Kidney (tissue), 14 donors: ENCODE measurements around the gene MED13L. TPM values are rescaled to one million over a fixed set of nuclear protein-coding genes. Genes with fewer than 3 reads are reported as not detected.
"Not testable (repeated sequence)": the region's sequence is repeated elsewhere in the genome, so short reads cannot be mapped to it uniquely, and the experiment has no call there.

Experiments
- DNase-seq, 5 donors: peaks; one replicate each; pipeline ENCODE4 v3.0.0-alpha.2; 2013 to 2020
- FAIRE-seq: peaks from 2 replicates; lab custom pipeline; 2012; peaks lifted over from hg19 to GRCh38; lab: Jason Lieb, UNC
- H3K27ac ChIP-seq, 2 donors: one replicate each; pipeline ENCODE4 v1.7.0; 2013; ENCODE audit warnings: low read depth in 2 of 2, low read length in 2 of 2, inconsistent platforms in 1 of 2
- H3K27me3 ChIP-seq: one replicate; pipeline ENCODE4 v1.7.1; 2013; ENCODE audit warnings: low read length, inconsistent platforms; ENCODE audit not compliant: control insufficient read depth, insufficient read depth
- H3K36me3 ChIP-seq, 3 donors: one replicate each; pipeline versions ENCODE4 v1.7.0 to v1.7.1; 2013; ENCODE audit warnings: low read length in 3 of 3, control low read depth in 1 of 3, inconsistent platforms in 1 of 3; ENCODE audit not compliant: insufficient read depth in 3 of 3, control insufficient read depth in 2 of 3
- H3K4me1 ChIP-seq, 3 donors: one replicate each; pipeline versions ENCODE4 v1.7.0 to v1.7.1; 2013; ENCODE audit warnings: low read length in 3 of 3, inconsistent platforms in 1 of 3, low read depth in 1 of 3; ENCODE audit not compliant: control insufficient read depth in 2 of 3, insufficient read depth in 2 of 3
- H3K4me3 ChIP-seq, 3 donors: one replicate each; pipeline versions ENCODE4 v1.7.0 to v1.8.1; 2013; ENCODE audit warnings: low read length in 3 of 3, control low read depth in 1 of 3, inconsistent platforms in 1 of 3
- H3K9ac ChIP-seq, 3 donors: one replicate each; pipeline versions ENCODE4 v1.7.0 to v1.7.1; 2013; ENCODE audit warnings: low read length in 3 of 3, control low read depth in 1 of 3, inconsistent platforms in 1 of 3
- H3K9me3 ChIP-seq, 3 donors: one replicate each; pipeline versions ENCODE4 v1.7.0 to v1.7.1; 2013; ENCODE audit warnings: low read length in 3 of 3, control low read depth in 1 of 3, inconsistent platforms in 1 of 3; ENCODE audit not compliant: control insufficient read depth in 2 of 3, insufficient read depth in 1 of 3
- CTCF ChIP-seq: IDR thresholded peaks from 3 replicates; pipeline ENCODE4 v1.5.1; 2012; ENCODE audit warnings: mild to moderate bottlenecking, moderate library complexity, borderline replicate concordance; ENCODE audit not compliant: insufficient read depth; ENCODE audit errors: extremely low read depth
- intact Hi-C: fragments of 100-400 bp; cut with DNase I; formaldehyde crosslinking; loops from one replicate; pipeline ENCODE4 v1.11.1; 2022
- polyA plus RNA-seq: library from polyadenylated mRNA; stranded (reverse); fragments of 350-450 nt; fragmentation: Illumina TruSeq; extraction: RNeasy Lipid Tissue Mini Kit (QIAGEN cat#74804); gene quantifications from one replicate; pipeline ENCODE4 v1.2.3, GENCODE V29; 2014; ENCODE audit warnings: low read depth, low replicate concordance; ENCODE audit not compliant: insufficient read depth
- total RNA-seq: library from RNA; stranded (reverse); fragmentation: NEBNext Ultra II Directional; extraction: Animal tissue kit (Norgen Biotek cat#: 25700); gene quantifications from one replicate; pipeline ENCODE4 v1.2.1, GENCODE V29; 2021
- donor health status: control.
- donor health status: control.
- donor health status: control.
- donor health status: control.
- donor health status: control.
- donor health status: DM: yes; HTN: yes; CAD: no.
- donor health status: Normal renal cell carcinoma (clear cell type).

The MED13L gene
- total and polyA plus RNA-seq, 2 donors from 2014 or later: 7.1 to 153 TPM

- intact Hi-C loops: no loop called here
- H3K4me1 ChIP-seq: peaks cover 0 to 7% (median 2%) of the 10 kb centered on the region in 3 donors
- H3K27me3 ChIP-seq: no peaks in the 10 kb centered on the region
- no peak overlapping the region for H3K9ac ChIP-seq
- no peaks in the 10 kb centered on the region for H3K36me3 ChIP-seq
- no peak overlapping the region for H3K27ac ChIP-seq
- H3K4me3 ChIP-seq: no peak overlapping the region
- no peak for FAIRE-seq
- TF ChIP-seq CTCF: no peak
- no peaks in the 10 kb centered on the region for H3K9me3 ChIP-seq
- no peak for DNase-seq
These were observed 243.7 kb downstream of the MED13L start for GRCh38 chr12:116033765-116034164.

- H3K9ac ChIP-seq, H3K9me3 ChIP-seq, H3K27me3 ChIP-seq, intact Hi-C loops, FAIRE-seq, H3K4me1 ChIP-seq, H3K27ac ChIP-seq, DNase-seq, H3K4me3 ChIP-seq, H3K36me3 ChIP-seq: not testable (repeated sequence)
These were observed 245.9 kb downstream of the MED13L start for GRCh38 chr12:116031624-116032023.

- Histone ChIP-seq H3K4me3 (no peak overlapping the region), H3K9ac (no peak overlapping the region), H3K27ac (no peak overlapping the region), H3K27me3 (no peaks in the 10 kb centered on the region), H3K36me3 (no peaks in the 10 kb centered on the region), H3K9me3 (no peaks in the 10 kb centered on the region), H3K4me1 (no peaks in the 10 kb centered on the region)
- intact Hi-C loops: no loop called here
- no peak for DNase-seq
- TF ChIP-seq CTCF: no peak
- FAIRE-seq: no peak
These were observed 248.9 kb downstream of the MED13L start for GRCh38 chr12:116028619-116029018.

GRCh38 chr12:116027551-116027821 is 250.0 kb downstream of the MED13L start:
- FAIRE-seq (no peak), DNase-seq (no peak)
- Histone ChIP-seq H3K27ac (no peak overlapping the region), H3K9me3 (no peaks in the 10 kb centered on the region), H3K27me3 (no peaks in the 10 kb centered on the region), H3K4me3 (no peak overlapping the region), H3K9ac (no peak overlapping the region), H3K36me3 (no peaks in the 10 kb centered on the region), H3K4me1 (no peaks in the 10 kb centered on the region)
- no peak for TF ChIP-seq CTCF
- intact Hi-C loops: no loop called here
